Heart left ventricle (tissue), 13 donors: ENCODE data around the gene LOXL3.

Experiments
- POLR2A ChIP-seq, 2 donors: fragments of 450-650 bp; IDR thresholded peaks; one replicate each; pipeline ENCODE4 v1.6.1; 2017; ENCODE audit warnings: antibody characterized with exemption in 2 of 2, mild to moderate bottlenecking in 2 of 2, moderate library complexity in 2 of 2
- TF ChIP-seq, protein P1 (sequence below), 12 donors: fragments of 200-600 bp; sonication (generic) in 4 of 12; IDR thresholded peaks; one replicate each; pipeline versions ENCODE4 v1.5.0 to v1.8.0; 2018 to 2022; ENCODE audit warnings: antibody characterized with exemption in 12 of 12, mild to moderate bottlenecking in 5 of 12
- donor health status: ischemic (EF 13 %, LVEDD 7.1; RV severe dilation, severe dysfunction).
- donor health status: DM: no; HTN: yes; CAD: no.
- donor health status: DM: no; HTN: no; CAD: no.
- donor health status: ischemic (EF 25% LVEDD 6.9; RV normal size, moderate dysfunction).
- donor health status: ischemic (EF 25% LVEDD 5.7; RV mildly dilated, moderate dysfunction).
- donor health status: ischemic (EF 35%, LVEDD 5.7; RV mildly dilated, moderate dysfunction).
- donor health status: nonischemic (EF 11% LVEDD 7.7; RV severe dilation, severe dysfunction).
- donor health status: DM: yes; HTN: yes; CAD: no.
- donor health status: PGD.
- donor health status: ischemic (EF 29% LVEDD 5.4; RV normal size, mild dysfunction).
- donor health status: nonischemic (EF 23%, LVEDD 6.1; RV moderate dilation, normal function).

DNA sequence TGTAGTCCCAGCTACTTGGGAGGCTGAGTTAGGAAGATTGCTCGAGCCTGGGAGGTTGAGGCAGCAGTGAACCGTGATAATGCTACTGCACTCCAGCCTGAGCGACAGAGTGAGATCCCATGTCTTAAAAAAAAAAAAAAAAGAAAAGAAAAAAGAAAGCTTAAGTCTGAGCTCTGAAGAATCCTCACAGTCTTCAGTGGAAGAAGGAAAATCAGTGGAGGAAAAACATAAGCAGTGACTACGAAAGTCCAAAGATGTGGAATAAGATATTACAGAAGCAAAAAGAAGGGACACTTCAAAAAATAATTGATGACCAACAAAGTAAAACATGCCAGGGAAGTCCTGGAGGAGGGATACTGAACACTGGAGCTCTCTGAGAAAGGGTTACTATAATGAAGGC lies 43.5 kb downstream of the LOXL3 start:
- TF ChIP-seq, protein P1, sequence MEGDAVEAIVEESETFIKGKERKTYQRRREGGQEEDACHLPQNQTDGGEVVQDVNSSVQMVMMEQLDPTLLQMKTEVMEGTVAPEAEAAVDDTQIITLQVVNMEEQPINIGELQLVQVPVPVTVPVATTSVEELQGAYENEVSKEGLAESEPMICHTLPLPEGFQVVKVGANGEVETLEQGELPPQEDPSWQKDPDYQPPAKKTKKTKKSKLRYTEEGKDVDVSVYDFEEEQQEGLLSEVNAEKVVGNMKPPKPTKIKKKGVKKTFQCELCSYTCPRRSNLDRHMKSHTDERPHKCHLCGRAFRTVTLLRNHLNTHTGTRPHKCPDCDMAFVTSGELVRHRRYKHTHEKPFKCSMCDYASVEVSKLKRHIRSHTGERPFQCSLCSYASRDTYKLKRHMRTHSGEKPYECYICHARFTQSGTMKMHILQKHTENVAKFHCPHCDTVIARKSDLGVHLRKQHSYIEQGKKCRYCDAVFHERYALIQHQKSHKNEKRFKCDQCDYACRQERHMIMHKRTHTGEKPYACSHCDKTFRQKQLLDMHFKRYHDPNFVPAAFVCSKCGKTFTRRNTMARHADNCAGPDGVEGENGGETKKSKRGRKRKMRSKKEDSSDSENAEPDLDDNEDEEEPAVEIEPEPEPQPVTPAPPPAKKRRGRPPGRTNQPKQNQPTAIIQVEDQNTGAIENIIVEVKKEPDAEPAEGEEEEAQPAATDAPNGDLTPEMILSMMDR (IDR thresholded peaks at IDR 0.05) = no peak
- no peak for TF ChIP-seq POLR2A (IDR thresholded peaks at IDR 0.05)
